Embryonic facial prominence (tissue), 1 donor: ENCODE results near the gene SLC26A1.

ENCODE experiments used
- DNase-seq: peaks from one replicate; pipeline ENCODE4 v3.0.0-alpha.2; 2016; ENCODE audit errors: extremely low spot score

Gene SLC26A1

DNA sequence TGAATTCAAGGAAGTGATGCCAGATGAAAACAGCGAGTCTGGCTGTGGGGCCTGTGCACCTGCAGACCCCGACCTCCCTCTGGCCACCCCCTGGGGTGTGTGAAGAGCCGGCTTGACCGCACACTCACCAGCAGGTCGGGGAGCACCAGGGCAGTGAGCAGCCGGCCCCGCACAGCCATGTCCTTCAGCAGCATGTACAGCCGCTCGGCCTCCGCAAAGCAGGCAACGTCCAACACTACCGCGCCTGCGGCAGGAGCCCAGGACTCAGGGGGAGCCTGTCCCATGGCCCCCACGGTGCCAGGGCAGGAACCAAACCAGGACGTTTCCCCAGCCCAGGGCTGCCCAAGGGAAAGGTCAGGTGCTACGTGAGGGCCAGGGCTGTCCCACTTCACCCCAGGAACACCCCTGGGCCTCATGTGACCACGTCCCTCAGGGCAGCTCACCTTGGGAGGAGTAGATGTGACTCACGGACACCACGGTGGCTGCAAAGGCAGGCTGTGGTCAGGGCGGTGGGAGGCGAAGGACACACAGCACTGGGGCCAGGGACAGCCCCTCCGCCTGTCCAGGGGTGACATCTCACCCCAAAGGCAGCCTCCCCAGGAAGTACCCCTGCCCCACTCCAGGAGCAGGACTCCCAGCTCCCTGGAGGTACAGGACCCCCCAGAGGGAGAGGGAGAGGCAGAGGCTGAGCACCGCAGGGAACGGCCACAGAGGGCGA lies 28.0 kb downstream of the SLC26A1 start:
- DNase-seq: no peak

DNA sequence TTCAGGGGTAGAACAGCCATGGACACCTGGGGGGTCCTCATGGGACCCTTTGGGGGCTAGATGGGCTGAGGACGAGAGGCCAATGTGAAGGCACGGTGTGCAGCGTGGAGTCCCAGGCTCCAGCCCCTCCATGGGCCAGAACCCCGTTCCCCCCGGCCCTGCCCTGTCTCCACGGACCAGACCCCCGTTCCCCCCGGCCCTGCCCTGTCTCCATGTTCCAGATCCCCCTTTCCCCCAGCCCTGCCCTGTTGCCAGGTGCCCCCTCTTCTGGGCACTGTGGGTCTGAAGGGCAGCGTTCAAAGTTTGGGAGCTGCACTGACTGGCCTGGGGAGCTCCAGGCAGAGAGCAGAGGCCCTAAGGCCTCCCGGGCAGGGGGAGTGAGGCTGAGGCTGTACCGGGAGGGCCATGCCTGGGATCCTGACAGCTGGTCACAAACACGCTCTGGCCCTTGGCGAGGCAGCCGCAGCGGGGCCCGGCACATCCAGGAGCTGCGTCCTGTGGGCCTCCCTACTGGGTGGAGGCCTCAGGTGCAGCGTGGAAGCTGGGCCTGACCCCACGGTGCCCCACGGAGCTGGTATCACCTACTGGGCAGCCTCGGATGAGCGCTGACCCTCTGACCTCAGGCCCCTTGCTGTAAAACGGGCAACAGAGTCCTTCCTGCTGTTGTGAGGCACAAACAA lies 28.7 kb downstream of the SLC26A1 start:
- DNase-seq: no peak

DNA sequence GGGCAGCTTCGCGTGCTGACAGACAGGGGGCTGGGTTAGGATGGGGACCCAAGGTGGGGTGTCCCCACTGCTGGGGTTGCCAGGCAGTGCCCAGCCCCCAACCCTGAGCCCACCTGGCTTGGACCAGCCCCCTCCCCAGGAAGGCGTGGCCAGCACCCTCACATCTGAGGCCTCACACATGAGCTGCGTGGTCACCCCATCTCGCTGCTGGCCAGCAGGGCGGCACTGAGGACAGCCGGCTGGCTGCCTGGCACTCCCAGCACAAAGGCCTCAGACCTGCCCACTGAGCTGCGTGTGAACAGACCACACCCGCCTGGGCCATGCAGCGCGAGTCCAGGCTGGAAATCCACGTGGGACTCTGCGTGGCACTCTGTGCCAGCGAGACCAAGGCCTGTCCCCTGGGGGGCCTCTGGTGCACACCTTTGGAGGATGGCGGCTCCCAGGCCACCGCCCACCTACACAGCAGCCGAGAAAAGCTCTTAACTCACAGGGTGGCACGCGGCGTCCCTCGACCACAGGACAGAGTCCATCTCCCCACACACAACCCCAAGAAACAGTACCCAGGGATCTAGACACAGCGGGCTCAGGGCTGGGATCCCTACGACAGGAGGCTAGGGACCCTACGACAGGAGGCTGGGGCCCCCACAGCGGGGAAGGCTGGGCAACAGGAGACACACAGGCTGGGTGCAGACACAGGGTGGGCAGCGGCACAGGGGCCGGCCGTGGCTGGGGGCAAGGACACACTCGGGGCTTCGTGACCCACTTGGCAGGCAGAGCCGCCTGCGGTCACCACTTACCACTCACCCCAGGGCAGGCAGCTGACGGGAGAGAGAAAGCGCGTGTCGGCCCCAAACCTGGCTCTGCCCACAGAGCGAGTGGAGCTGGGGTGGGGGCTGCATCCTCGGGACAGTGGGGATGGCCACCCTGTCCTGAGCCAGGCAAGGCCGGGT lies 29.7 kb downstream of the SLC26A1 start:
- no peak for DNase-seq

DNA sequence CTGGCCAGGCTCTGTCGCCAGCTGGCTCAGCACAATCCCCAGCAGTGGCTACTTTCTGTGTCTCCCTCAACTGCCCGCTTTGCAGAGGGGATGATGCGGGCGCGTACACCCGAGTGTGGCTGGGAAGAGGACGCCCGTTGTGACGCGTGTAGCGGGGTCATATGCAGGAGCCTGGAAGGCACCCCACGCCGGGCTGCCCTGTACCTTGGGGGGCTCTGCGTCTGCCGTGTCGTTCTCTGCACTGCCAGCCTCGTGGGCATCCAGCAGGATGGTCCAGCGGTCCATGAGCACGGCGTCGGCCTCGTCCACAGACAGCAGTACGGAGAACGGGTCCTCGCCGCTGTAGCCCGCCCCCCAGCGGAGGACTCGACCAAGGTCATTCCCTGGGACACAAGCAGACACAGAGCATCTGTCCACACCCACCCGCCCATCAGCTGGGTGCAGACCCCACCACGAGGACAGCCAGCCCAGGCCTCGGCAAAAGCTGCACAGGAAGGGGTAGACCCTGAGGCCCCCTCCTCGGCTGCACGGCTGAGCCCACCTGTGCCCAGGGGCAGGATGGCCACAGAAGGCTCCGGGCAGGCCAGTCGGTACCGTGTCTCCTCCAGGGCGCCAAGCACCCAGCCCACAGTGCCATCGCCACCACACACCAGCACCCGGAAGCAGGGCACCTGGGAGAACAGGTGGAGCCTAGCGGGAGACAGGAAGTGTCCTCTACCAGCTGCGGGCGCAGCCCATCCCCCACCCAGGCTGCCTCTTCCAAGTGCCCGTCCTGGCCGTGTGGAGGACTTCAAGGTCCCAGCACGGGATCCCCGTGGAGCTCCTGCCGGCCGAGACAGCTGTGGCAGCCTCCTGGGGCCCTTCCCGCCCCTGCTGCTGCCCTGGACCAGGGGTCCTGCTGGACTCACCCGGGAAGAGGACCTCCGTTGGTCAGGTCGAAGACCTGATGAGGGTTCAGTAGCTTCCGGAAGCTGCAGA lies 30.7 kb downstream of the SLC26A1 start:
- no peak for DNase-seq

DNA sequence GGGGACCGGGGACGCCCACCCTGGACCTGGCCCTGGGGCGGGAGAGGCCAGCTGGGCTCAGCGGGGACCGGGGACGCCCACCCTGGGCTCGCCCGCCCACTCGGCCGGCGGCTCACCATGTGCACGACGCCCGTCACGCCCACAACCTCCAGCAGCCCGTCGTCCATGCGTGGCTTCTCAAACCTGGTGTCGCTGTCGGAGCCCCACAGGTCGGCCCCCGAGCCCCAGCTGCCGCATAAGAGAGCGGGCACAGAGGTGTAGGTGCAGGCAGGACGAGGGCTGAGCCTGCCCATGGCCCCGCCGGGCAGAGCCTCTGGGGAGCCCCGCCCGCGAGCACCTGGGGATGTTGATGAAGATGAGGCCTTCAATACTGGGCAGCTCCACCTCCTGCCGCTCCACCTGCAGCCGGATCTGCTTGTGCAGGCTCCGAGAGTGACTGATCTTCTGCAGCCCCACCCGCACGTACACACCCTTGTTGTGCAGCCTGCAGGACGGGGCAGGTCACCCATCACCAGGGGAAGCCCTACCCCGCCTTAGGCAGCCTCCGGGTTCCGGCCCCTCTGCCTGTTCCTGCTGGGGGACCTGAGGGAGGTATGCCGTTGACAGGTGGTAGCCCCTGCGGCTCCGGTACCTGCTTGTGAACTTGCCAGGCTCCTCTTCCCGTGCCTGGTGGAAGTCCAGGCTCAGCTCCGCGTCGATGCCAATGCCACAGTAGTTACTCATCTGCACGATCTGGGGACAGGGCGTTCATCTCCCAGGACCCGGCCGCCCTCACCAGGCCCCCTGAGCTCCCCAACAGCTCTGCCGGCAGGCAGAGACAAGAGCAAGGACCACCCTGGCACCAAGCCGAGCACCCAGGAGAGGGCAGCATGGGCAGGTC lies 31.6 kb downstream of the SLC26A1 start:
- no peak for DNase-seq

DNA sequence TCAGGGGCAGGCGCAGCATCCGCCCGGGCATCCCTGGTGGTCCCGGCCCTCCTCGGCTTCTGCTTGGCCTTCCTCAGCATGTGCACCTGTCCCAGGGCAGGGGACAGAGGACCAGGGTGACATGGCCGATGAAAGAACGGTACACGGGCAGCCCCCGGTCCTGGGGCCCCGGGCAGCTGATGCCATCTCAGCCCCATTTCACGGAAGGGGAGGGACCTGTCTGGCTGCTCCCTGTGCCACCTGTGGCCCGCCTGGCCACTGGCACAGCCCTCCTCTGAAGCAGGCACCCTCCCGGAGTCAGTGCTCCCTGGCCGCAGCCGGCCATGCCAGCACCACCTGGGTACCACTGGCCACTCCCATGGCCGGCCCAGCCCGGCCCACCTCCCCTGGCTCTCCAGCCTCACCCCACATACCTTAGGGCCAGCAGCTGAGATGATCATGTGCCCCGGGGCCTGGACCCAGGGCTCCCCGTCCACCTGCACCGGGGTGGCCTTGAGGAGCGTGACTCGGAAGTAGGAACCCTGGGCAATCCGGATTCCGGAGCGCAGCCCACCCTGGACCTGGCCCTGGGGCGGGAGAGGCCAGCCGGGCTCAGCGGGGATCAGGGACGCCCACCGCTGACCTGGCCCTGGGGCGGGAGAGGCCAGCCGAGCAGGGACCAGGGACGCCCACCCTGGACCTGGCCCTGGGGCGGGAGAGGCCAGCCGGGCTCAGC lies 32.4 kb downstream of the SLC26A1 start:
- no peak for DNase-seq

DNA sequence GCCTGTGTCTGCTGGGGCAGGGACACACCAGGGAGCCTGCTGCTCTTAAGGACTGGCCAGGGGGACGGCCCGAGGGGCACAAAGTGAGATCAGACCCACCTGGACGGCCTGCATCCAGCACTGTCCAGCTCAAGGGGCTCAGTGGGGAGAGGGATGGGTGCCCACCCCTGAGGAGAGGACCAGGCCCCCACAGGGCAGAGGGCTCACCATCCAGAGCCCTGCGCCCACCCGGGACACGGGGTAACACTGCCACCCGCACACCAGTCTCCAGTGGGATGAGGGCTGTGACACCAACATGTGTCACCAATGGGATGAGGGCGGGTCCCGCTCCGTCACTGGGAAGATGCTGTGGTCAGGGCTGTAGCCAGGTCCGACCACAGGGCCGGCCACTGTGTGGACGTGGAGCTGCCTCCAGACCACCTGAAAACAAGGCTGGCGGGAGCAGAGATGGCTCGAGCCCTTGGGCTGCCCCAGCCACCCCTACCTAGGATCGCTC lies 33.0 kb downstream of the SLC26A1 start:
- DNase-seq: no peak

DNA sequence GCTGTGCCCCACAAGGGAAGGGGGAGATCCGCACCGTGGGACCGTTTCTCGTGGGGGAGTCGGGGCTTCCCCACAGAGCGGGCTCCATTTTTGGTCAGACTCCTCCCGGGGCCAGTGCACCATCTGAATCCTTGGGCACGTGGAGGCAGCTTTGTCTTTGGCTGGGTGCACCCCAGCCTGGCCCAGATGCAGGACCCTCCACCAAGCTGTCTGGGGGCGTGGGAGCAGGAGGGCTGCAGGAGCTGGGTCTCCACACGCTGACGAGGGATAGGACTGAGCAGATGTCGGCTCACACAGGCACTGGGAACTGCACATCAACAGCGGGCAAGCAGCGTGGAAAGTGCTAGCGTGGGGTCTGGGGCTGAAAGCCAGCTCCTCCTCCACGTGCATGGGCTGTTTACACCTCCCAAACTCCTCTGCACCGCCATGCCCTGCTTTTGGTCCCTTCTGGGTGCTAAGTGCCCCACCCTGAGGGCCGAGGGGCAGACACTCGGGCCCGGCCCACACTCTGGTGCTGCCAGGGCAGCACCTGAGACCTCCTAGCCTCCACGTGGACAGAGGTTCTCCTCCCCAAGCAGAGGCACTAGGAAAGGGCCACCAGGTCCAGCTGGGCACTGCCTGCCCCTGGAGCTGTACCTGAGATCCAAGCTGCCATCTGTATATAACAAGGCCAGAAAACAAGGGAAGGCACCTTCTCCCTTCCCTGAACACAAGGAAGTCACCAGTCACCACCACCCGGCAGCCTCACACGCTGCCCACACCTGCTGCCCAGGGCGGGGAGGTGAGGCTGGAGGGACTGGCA lies 33.7 kb downstream of the SLC26A1 start:
- no peak for DNase-seq

DNA sequence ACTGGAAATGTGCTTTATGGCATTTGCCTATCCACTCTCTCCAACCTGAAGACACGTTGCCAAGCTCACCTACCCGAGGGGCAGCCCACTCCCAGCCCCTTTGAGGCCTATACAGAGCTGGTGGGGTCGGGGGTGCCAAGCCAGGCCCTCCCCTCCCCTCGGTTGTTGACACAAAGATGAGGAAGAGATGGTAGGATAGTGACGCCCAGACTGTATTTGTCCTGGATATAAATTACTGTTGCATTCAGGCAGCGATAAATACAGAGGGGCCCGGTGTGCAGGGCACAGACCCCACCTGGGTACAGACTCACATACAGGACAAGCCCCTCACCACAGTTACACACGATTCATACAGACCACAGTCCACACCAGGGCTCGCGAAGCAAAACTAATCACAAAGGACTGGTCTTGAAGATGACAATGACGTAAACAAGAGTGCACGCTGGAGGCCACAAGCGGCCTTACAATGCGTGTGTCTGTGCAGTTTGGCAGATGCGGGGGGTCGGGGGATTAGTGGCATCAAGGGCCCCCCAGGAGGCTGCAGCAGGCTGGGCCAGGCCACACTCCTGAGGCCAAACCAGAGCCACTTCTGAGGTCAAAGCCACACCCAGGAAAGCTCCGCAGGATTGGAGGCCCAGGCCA lies 34.4 kb downstream of the SLC26A1 start:
- DNase-seq: no peak

DNA sequence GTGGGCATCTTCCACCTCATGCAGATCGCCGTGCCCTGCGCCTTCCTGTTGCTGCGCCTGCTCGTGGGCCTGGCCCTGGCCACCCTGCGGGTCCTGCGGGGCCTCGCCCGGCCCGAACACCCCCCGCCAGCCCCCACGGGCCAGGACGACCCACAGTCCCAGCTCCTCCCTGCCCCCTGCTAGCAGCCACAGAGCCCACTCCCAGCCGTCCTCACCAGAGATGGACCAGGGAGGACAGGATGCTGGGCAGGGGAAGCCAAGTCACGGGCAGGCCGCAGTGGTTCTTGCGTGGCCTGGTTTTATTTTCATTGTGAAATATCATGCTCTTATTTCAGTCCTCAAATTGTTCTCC lies 34.9 kb downstream of the SLC26A1 start:
- DNase-seq: no peak

DNA sequence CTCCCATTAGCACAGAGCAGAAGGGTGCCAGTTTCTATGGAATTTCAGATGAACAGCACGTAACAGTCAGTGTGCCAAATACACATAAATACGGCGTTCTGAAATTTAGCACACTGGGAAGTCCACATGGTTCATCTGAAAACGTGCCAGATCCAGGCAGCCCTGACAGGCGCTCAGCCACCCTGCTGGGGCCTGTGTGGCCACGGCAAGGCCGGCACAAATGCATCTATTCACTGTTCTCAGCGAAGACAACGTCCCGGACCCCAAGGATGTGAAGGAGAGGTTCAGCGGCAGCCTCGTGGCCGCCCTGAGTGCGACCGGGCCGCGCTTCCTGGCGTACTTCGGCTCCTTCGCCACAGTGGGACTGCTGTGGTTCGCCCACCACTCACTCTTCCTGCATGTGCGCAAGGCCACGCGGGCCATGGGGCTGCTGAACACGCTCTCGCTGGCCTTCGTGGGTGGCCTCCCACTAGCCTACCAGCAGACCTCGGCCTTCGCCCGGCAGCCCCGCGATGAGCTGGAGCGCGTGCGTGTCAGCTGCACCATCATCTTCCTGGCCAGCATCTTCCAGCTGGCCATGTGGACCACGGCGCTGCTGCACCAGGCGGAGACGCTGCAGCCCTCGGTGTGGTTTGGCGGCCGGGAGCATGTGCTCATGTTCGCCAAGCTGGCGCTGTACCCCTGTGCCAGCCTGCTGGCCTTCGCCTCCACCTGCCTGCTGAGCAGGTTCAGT lies 35.5 kb downstream of the SLC26A1 start:
- no peak for DNase-seq

DNA sequence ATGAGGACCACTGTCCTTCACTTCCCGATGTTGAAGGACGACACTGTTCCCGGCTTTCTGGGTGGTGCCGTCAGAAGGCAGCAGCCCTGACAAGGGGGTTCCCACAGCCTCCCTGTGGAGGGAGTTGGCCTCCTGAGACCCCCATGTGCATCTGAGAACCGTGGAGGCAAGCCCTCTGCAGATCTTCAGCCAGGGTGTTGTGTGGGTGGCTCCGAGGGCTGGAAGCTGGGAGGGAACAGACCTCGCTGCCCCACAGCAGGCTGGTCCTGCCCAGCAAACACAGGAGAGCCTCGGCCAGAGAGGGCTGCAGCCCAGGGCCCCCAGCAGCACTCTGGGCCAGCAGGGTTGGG lies 36.0 kb downstream of the SLC26A1 start:
- DNase-seq: no peak

DNA sequence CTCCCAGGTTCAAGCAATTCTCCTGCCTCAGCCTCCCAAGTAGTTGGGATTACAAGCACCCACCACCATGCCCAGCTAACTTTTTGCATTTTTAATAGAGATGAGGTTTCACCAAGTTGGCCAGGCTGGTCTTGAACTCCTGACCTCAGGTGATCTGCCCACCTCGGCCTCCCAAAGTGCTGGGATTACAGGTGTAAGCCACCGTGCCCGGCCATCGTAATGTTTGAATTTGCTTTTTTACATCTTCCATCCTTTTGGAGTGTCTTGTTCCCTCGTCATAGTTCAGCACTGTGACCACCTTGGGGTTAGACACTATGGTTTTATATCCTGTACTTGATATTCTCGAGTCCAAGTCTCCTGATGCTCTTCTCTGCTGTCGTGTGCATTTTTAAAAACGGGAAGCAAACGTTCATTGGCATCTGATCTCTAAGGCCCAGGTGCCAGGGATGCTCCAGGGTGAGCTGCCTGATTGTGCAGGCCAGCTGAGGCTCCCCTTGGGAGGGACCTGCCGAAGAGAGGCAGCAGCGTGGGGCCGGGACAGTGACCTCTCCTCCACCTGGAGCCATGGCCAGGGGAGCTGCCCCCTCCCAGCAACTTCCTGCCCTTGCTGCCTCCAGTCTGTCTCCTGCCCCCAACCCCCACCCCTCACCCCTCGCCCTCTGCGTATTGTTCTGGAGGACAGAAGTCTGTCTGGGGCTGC lies 36.5 kb downstream of the SLC26A1 start:
- no peak for DNase-seq

DNA sequence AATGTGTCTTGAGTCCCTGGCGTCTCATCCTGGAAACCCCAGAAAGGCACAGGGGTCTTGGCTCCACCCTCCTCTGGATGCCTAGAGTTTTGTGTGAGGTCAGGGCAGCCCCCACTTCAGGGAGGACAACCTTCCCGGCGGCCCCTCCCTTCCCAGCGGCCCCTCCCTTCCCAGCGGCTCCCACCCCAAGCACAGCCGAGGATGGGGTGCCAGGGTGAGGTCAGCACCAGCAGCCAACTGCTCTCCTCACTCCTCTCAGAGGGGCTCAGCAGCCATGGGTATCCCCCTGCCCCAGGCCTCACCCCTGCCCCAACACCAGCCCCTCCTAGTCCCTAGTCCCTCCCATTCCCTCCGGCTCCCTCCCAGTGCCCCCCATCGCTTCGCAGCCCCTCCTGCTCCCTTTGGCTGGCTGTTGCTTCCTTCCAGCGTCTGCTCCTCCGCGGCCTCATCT lies 37.2 kb downstream of the SLC26A1 start:
- no peak for DNase-seq

DNA sequence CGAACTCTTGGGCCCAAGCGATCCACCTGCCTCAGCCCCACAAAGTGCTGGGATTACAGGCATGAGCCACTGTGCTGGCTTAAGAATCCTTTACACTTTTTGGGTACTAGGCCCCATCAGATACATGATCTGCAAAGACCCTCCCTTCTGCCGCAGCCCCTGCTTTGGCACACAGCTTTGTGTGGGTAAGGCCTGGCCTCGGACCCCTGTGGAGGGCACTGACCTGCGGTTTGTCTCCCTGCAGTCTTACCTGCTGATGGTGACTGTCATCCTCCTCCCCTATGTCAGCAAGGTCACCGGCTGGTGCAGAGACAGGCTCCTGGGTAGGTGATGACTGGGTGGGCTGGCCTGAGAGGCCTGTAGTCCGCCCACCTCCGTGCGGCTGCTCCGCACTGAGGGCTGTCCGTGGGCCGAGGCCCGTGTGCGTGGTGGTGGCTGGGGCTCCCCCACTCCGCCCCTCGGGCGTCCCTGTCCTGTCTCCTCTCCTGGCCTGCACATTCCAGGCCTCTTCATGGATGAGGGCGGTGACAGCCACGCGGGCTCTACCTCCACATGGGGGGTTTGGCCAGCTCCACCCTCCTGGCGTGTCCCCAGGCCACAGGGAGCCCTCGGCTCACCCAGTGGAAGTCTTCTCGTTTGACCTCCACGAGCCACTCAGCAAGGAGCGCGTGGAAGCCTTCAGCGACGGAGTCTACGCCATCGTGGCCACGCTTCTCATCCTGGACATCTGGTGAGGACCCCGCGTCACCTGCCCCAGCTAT lies 37.9 kb downstream of the SLC26A1 start:
- no peak for DNase-seq
